HG02870 (cell line): ENCODE measurements around the gene STX8.

Source experiments
- ATAC-seq: cut with Tn5 transposase; IDR thresholded peaks from one replicate; pipeline ENCODE4 v1.9.1; 2021; ENCODE audit warnings: mild to moderate bottlenecking, moderate library complexity; ENCODE audit not compliant: unreplicated experiment

Gene STX8

DNA sequence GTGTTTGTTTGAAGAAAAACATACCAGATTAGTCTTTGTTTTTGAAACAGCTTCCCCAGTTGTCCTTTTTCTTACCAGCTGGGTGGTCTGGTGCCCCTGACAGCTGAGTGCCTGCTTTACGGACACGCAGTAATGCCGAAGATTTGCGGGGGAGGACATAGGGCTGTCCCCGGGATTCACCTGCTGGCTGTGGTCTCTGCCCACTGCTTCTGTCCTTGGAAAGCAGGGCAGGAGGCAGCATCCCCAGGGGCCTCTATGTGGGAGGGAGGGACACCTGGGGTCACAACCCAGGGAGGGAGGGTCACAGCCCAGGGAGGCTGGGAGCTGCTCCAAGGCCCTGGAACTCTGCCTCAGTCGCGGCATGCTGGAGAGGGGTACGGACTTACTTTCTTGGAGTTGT lies 332.6 kb downstream of the STX8 start:
- no peak for ATAC-seq

DNA sequence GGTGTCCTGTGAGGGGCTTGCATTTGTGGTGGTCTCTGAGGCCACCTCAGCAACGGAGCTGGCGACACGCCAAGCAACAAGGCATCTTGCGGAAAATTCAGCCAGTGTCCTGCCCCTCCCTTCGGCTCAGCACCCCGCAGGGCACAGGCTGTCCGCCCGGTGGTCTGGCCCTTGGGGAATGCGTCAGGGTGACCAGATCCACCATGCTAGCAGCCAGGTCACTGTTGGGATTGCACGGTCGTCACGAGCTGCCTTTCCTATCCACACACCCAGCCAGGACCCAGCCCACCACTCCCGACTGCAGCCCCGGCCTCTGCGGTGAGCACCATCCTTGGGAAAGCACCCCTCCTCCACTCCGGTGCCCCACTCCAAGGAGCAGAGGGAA lies 333.1 kb downstream of the STX8 start:
- no peak for ATAC-seq

DNA sequence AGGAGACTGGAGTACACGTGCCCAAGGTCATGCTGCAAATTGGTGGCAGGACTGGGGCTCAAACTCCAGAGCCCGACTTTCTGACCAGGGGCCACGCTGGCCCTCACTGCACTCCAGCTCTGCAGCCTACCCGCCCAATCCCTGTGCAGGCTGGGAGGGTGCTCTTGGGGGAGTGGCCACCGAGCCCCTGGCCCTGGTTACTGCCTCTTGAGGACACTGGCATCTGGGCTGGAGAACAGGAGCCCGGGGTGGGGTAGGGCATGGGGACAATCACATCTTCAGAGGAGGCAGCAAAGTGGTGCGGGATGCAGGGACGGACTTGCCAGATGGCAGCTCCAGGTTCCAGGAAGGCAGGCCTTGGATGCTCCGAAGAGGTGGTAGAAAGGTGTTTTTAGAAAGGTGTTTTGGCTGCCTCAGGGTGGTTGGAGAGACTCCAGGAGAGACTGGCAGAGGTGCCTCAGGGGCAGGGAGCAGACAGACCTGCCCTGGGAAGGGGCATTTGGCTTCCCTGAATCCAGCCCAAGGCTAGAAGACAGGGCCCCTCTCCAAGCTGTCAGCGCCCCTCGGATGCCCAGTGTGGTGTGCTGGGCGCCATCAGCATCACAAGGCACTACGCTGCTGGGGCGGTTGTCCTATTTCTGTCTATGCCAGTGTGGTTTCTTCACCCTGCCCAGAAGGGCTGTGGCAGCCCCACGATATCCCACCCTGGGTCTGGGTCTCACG lies 333.7 kb downstream of the STX8 start:
- ATAC-seq, result no peak

DNA sequence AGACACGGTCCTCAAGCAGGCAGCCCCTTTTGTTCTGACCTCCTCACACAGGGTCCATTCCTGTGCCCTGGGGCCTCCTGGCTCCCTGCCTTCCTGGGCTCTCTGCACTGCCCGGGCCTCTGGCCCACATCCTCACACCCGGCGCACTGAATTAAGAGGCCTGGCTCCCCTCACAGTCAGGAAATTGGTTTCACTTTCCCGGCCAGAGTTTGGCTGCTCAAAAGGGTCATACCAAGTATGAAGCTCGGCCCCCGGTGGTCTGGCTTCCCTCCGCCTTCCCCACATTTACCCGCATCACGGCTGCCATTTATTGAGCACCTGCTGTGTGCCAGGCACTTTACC lies 334.3 kb downstream of the STX8 start:
- no peak for ATAC-seq

DNA sequence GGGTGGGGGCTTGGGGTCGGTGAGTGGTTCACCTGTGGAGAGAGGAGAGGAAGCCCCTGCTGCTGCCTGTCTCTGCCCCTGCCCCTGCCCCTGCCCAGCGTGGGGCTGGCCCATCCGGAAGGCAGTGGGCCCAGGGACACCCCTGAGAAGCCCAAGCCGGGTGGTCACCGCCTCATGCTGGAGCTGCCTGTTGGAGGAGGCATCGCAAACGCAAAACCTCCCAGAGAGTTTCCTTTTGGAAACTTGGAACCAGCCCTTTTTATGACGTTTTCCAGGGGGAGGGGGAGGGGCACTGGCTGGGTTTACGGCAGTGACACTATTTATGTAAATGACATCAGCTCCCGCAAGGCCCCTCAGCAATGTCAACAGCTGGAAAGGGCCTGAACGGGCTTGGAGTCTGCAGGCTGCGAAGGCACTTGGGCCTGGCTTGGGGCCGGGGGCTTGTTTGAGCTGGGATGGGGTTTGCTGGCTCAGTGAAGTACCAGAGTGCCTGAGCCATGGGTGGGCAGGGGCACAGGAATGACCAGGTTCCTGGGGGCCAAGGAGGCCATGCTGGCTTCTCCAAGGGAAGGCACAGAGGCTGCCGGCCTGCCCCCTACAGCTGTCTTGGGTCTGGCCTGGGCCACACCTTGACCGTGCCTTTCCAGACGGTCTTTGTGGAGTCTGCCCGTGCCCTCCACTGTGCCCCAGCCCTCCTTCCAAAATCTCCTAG lies 334.8 kb downstream of the STX8 start:
- no peak for ATAC-seq

DNA sequence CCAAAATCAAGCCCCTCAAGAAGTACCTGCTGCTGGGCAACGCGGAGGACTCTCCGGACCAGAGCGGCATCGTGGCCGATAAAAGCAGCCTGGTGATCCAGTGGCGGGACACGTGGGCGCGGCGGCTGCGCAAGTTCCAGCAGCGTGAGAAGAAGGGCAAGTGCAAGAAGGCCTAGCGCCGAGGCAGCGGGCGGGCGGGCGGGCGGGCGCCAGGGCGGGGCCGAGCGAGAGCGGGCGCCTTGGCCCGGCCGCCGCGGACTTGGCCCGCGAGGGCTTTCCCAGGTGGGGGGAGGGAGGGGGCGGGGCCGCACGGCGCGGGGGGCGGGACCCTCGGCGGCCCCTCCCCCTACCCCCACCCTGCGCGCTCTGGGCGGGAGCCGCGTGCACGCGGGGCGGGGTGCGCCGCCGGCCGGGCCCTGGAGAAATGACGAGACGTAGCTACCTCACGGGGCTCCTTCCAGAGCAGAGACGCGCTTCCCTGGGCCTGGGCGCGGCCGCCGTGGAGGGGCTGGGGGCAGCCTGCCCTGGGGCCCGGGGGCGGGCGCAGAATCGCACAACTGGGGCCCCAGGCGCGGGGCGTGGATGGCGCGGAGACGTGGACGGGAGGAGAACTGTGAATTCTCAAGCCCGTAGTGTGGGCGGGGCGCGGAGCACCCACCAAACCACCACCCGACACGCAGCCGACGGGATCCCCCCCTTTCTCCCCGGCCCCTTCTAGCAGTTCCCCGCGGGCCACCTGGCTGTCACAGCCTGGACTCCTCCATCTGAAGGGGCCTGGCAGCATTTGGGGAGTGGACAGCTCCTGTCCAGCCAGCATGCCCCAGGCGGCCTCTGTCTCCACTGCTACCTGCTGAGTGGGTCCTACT lies 335.6 kb downstream of the STX8 start:
- ATAC-seq, result no peak

DNA sequence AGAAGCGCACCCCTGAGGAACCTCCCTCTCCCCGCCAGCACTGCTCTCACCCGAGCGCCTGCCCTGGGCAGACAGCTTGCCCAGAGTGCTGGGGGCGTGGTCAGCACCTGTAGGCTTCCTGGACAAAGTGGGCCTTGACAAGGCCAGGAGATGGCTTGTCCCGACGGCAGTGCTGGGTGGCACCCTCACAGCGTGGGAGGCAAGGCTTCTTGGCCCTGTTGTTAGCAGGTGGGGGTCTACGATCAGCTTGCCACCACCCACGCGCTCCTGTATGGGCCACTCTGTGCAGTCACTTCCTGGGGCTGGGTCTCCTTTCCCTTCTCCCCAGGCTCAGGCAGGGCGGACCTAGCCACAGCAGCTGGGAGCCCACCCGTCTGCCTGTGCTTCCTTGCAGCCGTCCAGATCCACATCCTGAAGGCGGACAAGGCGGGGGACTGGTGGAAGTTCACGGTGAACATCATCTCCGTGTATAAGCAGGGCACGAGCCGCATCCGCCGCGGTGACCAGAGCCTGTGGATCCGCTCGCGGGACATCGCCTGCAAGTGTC lies 336.3 kb downstream of the STX8 start:
- no peak for ATAC-seq

DNA sequence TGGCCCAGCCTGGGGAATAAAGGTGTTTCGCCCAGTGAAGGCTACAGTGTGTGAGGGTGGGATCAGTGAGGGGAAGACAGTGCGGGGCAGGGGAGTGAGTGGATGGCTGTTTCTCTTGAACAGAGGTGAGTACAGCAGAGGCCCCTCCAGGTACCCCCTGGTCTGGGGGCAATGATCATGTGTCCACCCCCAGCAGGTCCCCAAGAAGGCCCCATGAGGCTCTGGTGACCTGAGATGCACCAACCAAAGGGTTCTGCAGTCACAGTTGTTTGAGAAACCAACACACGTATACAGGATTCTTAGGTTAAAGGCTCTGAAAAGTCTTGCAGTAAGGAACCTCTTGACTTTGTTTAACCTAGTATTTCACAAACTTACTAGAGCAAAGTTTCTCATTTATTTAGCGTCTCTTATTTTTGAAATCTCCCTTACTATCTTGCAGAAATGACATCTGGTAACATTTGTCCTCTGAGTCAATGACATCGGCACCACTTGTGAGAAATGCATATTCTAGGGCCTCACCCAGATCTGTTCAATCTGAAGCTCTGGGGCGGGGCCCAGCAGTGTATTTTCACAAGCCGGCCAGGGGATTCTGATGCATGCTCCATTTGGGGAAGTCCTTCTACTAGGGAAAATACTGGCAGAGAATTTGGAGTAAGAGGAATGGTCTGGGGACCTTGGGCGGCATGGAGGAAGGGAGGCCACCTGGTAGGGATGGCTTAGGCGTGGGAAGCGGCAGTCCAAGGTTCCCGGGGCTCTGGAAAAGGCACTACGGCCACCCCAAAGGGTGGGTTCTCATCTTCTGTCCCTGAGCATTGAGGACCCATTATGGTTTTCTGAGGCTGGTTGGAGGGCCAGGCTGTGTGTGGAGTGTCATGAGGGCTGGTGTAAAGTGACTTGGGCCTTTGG lies 337.0 kb downstream of the STX8 start:
- no peak for ATAC-seq

DNA sequence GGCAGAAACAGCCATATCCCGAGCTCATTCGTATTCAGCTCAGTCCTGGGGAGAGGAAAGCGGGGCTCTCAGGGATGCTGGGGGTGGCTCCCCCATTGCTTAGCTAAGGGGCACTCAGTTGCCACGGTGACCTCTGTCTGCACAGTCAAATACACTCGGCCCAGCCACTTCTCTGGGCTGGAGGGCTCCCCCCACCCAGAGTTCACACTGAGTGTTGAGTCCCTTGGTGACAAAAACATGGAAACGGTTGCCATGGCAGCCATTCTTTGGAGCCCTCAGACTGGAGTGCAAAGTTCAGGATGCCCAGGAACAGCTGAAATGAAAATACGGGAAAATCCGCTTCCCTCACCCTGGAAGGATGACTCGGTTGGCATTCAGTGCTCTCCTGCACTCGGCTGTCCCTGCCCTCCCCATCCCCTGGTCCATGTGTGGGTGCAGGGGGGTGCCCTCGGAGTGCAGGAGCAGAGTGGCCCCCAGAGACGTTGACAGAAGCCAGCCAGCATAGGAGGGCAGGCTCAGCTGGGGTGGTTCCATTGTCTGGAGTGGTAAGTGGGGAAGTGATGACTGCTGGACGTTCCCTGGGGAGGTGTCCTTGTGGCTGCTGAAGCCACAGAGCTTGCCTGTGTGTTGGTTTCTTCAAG lies 337.8 kb downstream of the STX8 start:
- ATAC-seq, result no peak

DNA sequence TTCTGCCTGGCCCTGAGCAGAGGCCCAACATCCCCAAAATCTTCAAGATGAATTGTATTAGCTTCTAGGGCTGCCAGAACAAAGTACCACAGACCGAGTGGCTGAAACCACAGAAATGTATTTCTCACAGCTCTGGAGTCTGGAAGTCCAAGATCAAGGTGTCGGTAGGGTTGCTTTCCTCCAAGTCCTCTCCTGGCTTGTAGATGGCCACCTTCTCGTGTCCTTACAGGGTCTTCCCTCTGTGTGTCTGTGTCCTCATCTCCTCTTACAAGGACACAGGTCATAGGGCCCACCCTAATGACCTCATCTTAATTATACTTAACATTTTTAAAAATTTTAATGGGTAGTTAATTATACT lies 338.6 kb downstream of the STX8 start:
- no peak for ATAC-seq

DNA sequence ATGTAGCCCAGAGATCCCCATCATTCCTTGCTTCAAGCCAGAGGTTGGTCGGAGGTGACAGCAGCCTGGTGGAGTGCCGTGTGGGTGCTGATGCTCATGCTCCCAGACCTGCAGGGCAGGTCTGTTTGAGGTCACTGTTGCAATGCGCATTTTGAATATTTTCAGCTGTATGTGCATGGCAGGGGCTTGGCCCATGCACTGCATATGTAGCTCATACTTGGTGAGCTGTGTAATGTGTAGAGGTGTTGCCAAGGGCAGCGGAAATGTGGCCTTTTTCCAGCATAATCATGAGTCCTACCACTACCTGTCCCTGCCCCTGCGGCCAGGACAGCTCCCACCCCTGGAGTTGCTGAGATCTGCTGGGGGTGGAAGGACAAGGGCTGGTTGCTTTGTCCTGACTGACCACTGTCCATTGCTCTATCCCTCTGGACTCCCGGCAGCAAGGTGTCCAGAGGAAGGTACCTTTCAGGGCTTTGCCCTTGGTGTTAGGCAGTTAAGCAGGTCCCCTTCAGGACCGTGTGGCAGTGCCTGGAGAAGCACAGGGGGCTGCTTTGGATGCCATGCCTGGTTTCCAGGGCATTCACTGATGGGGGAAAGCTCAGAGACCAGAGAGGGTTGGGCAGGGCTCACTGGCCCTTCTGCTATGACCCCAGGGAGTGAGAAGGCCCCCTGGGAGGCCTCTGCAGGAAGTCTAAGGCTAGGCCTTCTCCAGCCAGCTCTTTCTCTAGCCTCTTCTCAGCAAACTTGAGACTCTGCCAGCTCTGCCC lies 339.2 kb downstream of the STX8 start:
- no peak for ATAC-seq

DNA sequence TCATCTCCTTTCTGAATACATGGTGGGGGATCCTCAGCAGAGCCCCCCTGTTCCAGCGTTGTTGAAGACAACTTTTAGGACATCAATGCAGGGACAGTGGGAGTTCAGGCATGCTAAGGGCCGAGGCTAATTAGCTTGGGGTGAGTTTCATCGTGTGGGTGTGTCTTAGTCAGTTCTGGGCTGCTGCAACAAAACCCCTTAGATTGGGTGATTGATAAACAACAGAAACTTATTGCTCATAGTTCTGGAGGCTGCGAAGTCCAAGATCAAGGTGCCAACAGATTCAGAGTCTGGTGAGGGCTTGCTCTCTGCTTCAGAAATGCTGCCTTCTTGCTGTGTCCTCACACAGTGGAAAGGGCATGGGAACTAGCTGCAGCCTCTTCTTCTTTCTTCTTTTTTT lies 340.3 kb downstream of the STX8 start:
- no peak for ATAC-seq

DNA sequence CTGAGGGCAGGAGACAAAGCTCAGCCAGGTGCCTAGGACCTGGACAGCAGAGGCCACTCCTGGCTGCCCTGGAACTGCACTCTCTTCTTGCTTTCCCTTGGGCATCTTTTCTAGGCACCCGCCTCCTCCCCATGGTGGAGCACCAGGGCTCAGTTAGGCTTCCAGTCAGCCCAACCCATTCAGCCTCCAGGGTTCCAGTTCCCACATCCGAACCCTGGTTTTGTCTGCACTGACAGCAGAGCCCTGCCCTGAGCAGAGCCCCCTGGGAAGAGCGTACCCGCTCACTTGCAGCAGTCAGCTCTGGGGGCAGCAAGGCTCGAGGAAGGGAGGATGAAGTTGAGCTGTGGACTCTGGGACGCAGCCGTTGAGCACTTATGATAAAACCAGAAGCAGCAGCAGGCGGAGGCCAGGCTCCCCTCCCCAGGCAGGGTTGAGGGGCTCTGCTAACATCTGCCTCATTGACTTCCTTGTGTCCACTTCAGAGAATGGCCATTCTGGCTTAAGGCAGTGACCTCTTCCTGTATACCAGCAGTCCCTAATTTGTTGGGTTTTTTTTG lies 341.2 kb downstream of the STX8 start:
- no peak for ATAC-seq

DNA sequence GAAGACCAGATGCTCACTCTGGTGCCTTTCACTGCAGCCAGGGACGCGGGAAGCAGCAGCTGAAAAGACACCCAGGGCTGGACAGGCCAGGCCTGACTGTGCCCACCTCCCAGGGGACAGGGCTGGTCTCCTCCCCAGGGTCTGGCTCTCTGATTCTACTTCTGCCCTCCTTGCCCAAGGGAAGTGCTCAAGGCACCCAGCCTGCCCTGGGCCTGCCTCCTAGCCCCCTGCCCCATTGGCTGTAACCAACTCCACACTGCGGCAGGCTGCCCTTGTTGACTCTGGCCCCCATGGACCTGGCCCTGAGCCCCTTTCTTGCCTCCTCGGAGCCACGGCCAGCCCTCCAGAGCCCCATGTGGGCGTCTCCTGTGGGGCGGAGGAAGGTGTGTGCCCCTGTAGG lies 341.9 kb downstream of the STX8 start:
- ATAC-seq, result no peak

DNA sequence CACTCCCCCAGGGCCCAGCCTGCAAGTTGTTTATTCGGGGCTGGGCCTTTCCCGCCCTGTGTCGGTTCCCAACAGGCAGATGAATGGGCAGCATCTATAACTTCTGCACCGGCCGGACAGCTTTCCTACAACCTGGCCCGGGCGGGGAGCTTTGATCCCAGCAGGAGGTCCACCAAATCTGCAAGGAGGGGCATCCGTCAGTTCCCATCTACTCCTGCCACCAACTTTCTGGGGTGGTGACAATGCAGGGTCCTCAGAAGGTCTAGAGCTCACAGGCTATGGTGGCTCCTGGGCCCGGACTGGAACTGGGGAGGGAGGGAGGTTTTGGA lies 342.4 kb downstream of the STX8 start:
- ATAC-seq, result no peak

DNA sequence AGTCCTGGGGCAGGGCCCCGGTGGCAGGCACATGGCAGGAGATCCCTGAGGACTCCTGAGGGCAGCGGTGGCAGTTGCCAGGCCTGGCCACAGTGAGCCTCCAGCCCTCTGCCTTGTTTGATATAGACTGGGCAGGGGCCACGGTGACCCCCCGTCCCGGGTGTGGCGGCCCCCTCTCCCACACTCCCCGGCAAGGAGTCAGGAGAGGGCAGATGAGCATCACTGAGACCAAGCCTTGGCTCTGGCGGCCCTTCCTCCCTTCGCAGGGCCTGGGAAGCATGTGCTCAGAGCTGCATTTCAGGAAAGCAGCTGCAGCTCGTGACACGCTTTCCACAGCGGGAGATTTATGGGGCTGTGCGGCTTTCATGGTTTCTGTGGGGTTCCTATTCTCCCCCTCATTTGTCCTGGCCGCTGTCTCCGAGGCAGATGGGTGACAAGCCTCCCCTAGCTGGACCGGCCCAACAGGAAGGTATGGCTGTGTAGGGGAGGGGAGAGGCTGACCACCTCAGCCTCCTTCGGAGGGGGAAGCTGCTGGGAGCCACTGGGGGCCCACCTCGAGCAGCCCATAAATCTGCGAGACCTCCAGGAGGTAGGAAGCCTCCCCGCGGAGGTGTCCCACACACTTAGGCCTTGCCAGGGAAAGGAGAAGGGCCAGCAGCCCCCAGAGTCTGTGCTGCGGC lies 342.9 kb downstream of the STX8 start:
- ATAC-seq, result no peak

DNA sequence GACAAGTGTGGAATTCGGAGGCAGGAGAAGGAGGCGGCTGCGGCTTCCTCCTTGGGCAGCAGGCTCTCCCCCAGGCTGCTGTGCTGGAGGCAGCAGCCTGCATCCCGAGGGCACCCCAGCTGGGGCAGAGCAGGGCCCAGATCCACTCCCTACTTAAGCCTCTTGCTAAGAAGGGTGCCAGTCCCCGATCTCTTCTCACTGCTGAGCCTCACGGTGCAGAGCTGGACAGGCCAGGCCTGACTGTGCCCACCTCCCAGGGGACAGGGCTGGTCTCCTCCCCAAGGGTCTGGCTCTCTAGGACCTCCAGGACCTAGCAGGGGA lies 343.5 kb downstream of the STX8 start:
- ATAC-seq, result no peak

DNA sequence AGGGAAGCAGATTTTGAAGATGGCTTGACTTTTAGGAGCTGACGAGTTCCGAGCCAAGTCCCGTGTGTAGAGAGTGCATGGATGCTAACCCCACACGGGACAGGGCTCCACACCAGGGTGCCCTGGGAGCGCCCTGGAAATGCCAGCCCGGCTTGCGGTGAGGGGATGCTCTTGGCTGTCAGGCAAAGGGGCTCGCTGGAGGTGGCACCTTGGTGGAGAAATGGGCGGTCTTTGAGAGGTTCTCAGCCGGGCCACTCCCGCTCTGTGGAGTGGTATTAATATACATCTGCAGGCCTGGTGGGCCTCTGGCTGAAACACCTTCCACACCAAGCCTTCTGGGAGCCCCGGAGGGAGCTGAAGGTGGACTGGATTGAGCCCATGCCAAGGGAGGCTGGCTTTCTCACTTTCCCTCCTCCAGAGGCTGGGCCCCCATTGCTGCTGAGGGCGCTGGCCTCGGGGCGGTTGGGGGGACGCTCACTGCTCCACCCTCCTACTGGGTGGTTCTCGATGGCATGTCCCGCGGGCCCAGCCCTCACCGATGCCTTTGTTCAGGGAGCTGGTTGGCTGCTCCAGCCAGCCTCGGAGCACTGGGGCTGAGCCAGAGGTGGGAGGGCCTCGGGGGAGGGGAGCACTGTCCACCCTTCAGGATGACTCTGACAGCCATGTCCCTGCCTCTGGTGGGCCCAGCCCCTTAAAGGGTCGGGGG lies 344.0 kb downstream of the STX8 start:
- ATAC-seq, result no peak
